ENCODE results near the gene SHLD2. TPM values are rescaled to one million over a fixed set of nuclear protein-coding genes. Genes with fewer than 3 reads are reported as not detected.
"Not testable (repeated sequence)": the region's sequence is repeated elsewhere in the genome, so short reads cannot be mapped to it uniquely, and the experiment has no call there.

Gene SHLD2
- total RNA-seq, 1 donor from 2014 or later = 29.3 TPM

DNA sequence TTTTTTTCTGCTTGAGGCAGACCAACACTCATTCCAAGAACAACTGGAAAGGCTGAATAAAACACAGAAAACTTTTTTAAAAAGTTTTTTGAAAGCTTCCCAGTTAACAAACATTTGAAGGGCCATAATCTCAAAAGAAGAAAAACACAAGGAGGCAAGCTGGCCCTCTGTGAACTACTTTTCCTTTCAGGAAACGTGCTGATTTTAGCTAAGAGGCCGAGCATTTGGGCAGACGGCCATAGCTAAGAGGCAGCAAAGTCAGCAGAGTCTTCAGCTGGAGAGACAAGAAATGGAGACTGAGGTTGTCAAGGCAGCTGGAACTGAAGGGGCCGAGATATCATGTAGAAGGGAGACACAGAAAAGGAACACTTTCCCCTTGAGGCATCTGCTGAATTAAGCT is 111.9 kb downstream of the SHLD2 start:
- DNase-seq (ENCODE audit: extremely low spot score, unreplicated experiment); H3K36me3 Mint-ChIP-seq (ENCODE audit: unreplicated experiment); H3K4me3 Mint-ChIP-seq (ENCODE audit: unreplicated experiment); H3K9me3 Mint-ChIP-seq (ENCODE audit: unreplicated experiment); H3K27me3 Mint-ChIP-seq (ENCODE audit: unreplicated experiment): not testable (repeated sequence)
- peak overlapping the region; percentile 27 for H3K27ac Mint-ChIP-seq (ENCODE audit: unreplicated experiment)
- H3K4me1 Mint-ChIP-seq (ENCODE audit: unreplicated experiment) = peaks cover 14% of the 10 kb centered on the region

DNA sequence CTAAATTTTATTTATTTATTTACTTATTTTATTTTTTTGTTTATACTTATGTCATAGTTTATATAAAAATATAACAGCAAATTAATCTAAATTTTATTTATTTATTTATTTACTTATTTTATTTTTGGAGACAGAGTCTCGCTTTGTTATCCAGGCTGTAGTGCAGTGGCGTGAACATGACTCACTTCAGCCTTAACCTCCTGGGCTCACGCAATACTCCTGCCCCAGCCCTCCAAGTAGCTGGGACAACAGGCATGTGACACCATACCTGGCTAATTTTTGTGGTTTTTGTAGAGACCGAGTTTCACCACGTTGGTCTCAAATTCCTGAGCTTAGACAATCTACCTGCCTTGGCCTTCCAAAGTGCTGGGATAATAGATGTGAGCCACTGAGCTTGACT is 115.3 kb downstream of the SHLD2 start:
- DNase-seq (ENCODE audit: extremely low spot score, unreplicated experiment); H3K36me3 Mint-ChIP-seq (ENCODE audit: unreplicated experiment); H3K9me3 Mint-ChIP-seq (ENCODE audit: unreplicated experiment); H3K27ac Mint-ChIP-seq (ENCODE audit: unreplicated experiment); H3K27me3 Mint-ChIP-seq (ENCODE audit: unreplicated experiment); H3K4me3 Mint-ChIP-seq (ENCODE audit: unreplicated experiment): not testable (repeated sequence)
- peaks cover 12% of the 10 kb centered on the region for H3K4me1 Mint-ChIP-seq (ENCODE audit: unreplicated experiment)

DNA sequence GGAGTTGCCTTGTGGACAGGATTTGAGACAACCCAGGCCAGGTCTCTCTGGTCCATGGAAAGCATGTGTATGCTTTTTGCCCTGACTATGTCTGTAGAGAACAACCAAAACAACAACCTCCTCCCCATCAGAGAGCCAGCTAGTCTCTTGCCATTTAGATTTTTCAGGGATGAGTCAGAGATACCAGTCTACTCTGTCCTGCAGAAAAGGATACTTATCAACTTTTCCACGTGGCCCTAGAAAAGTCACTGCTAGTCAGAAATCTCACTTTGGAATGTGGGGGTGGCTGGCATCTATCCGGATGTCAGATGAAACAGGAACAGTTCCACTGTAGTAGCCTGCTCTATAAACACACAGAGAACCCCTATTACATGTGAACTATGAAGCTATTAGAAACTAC is 116.8 kb downstream of the SHLD2 start:
- not testable (repeated sequence) for H3K27me3 Mint-ChIP-seq (ENCODE audit: unreplicated experiment)

DNA sequence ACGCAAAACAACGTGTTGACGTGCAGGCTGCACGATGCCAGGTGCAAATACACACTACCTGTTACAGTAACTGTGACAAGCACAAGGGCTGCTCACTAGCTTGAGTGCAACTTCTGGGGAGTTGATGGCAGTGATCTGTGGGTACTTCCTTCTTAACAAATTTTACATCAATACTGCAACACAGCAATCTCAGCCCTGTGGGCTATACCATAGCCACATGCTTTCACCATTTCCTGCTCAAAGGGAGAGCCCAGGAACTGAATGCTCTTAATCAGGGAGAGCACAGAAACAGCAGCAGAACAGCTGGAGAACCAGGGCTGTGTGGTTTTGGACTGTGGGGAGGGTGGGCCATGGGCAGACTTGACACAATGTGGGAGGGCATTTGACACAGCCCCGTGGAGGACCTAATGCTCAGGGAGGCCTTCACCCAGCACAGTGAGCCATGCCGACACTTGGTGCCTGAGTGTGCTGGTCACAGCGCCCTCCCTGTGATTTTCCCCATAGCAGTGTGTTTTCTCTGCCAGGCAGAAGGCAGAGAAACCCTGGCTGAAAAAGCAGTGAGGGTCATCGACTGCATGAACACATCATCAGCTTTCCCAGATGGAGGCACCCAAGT is 118.3 kb downstream of the SHLD2 start:
- not testable (repeated sequence) for H3K36me3 Mint-ChIP-seq (ENCODE audit: unreplicated experiment); DNase-seq (ENCODE audit: extremely low spot score, unreplicated experiment); H3K27ac Mint-ChIP-seq (ENCODE audit: unreplicated experiment); H3K27me3 Mint-ChIP-seq (ENCODE audit: unreplicated experiment); H3K4me3 Mint-ChIP-seq (ENCODE audit: unreplicated experiment); H3K4me1 Mint-ChIP-seq (ENCODE audit: unreplicated experiment); H3K9me3 Mint-ChIP-seq (ENCODE audit: unreplicated experiment)

More for the DNA sequence above, 116.8 kb downstream of the SHLD2 start:
- H3K4me3 Mint-ChIP-seq (ENCODE audit: unreplicated experiment); DNase-seq (ENCODE audit: extremely low spot score, unreplicated experiment); H3K36me3 Mint-ChIP-seq (ENCODE audit: unreplicated experiment); H3K27ac Mint-ChIP-seq (ENCODE audit: unreplicated experiment); H3K9me3 Mint-ChIP-seq (ENCODE audit: unreplicated experiment): not testable (repeated sequence)
- H3K4me1 Mint-ChIP-seq (ENCODE audit: unreplicated experiment) = peaks cover 12% of the 10 kb centered on the region

DNA sequence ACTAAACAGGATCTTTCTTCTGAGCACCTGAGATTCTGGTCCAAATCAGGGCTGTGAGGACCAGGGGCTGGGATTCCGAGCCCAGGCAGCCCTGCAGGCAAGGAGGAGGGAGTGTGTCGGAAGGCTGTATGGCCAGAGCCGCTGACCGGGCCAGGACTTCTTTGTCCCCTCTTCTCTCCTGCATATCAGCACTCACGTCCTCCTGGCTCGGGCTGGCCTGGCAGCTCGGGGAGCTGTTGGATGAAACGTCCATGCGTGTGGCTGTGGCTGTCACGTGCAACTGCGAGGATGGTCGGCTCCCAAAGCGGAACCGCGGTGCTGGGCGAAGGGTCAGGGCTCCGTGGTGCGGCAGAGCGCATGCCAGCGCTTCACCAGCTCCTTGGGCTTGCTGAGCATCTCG is 118.8 kb downstream of the SHLD2 start:
- not testable (repeated sequence) for H3K27me3 Mint-ChIP-seq (ENCODE audit: unreplicated experiment); H3K36me3 Mint-ChIP-seq (ENCODE audit: unreplicated experiment); H3K9me3 Mint-ChIP-seq (ENCODE audit: unreplicated experiment); H3K4me3 Mint-ChIP-seq (ENCODE audit: unreplicated experiment); H3K4me1 Mint-ChIP-seq (ENCODE audit: unreplicated experiment); DNase-seq (ENCODE audit: extremely low spot score, unreplicated experiment); H3K27ac Mint-ChIP-seq (ENCODE audit: unreplicated experiment)

DNA sequence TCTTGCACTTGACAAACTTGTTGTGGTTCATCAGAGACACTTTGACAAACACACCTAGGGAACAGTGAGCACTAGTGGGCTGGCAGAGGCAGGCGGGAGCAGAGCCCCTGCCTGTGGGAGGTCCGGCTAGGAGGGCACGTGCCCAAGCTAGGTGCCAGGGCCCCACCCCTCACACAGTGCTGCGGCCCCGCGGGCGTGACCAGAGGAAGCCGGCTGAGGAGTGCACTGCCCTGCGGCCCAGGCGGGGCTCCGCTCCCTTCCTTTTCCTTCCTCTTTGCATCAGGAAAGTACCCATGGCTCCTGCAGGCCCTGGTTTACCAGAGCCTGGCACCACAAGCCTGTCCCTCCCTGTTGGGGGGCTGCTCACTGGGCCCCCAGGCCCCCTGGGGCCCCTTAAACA is 121.1 kb downstream of the SHLD2 start:
- H3K4me1 Mint-ChIP-seq (ENCODE audit: unreplicated experiment); H3K4me3 Mint-ChIP-seq (ENCODE audit: unreplicated experiment); H3K27me3 Mint-ChIP-seq (ENCODE audit: unreplicated experiment); H3K36me3 Mint-ChIP-seq (ENCODE audit: unreplicated experiment); H3K27ac Mint-ChIP-seq (ENCODE audit: unreplicated experiment); DNase-seq (ENCODE audit: extremely low spot score, unreplicated experiment); H3K9me3 Mint-ChIP-seq (ENCODE audit: unreplicated experiment): not testable (repeated sequence)

DNA sequence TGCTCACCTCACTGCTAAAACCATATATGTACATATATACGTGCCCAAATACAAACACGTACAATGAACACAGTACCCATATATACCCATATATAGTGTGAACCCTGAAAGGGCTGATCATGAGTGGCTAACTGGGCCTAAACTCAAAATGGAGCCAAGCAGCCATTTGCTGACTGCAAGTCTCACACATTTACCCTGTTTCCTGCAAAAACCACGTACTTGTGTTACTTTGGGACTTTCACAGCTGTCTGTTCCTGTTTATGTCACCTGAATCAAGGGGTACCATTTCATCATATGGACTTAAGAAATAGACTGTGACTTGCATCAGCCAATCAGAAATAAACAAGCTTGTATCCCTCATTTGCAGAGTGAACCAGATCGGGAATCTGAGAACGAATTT is 124.4 kb downstream of the SHLD2 start:
- H3K27ac Mint-ChIP-seq (ENCODE audit: unreplicated experiment); H3K4me1 Mint-ChIP-seq (ENCODE audit: unreplicated experiment); H3K4me3 Mint-ChIP-seq (ENCODE audit: unreplicated experiment); H3K27me3 Mint-ChIP-seq (ENCODE audit: unreplicated experiment); DNase-seq (ENCODE audit: extremely low spot score, unreplicated experiment); H3K36me3 Mint-ChIP-seq (ENCODE audit: unreplicated experiment); H3K9me3 Mint-ChIP-seq (ENCODE audit: unreplicated experiment): not testable (repeated sequence)

DNA sequence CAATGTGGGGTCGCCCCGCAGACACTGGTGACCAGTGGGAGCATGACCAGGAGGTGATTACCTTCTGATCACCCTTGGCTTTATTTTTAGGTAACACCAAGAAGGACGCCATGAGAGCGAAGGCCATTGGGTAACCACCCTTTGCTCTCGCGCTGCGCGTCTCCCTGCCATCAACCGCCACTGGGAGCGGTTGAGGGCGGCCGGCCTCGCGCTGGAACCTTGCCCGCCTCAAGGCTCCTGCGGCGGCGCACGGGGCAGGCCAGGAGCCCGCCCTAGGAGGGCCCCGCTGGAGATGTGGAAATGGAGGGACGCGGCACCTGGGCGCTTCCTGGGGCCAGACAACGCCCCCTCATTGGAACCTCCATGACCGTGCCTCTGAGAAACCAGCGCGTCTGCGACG is 127.8 kb downstream of the SHLD2 start:
- H3K36me3 Mint-ChIP-seq (ENCODE audit: unreplicated experiment); H3K27me3 Mint-ChIP-seq (ENCODE audit: unreplicated experiment); H3K27ac Mint-ChIP-seq (ENCODE audit: unreplicated experiment); H3K4me3 Mint-ChIP-seq (ENCODE audit: unreplicated experiment); DNase-seq (ENCODE audit: extremely low spot score, unreplicated experiment); H3K9me3 Mint-ChIP-seq (ENCODE audit: unreplicated experiment); H3K4me1 Mint-ChIP-seq (ENCODE audit: unreplicated experiment): not testable (repeated sequence)

DNA sequence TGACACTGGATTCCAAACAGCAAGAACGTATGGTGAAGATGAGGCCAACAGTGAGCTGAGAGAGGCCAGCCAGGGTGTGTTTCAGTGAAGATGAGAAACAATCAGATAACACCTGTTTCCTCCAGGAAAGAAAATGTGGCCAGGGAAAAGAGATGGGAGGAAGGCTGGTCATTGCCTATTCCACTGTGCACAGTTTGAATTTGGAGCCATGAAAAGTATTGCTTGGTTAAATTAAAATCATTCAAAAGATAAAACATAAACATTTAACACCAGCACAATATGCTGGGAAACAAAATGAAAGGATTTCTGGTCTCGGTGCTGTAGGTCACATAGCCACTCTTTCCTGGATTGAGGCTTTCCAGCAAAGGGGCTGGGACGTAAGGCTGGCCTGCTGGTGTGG is 130.1 kb downstream of the SHLD2 start, which contains the start of gene NUTM2A:
Gene NUTM2A, plus strand, starts transcription at position 301 of the 400 bp plus-strand sequence. CDS start 383 bp downstream, outside the sequence.
- H3K27me3 Mint-ChIP-seq (ENCODE audit: unreplicated experiment); H3K36me3 Mint-ChIP-seq (ENCODE audit: unreplicated experiment); H3K4me1 Mint-ChIP-seq (ENCODE audit: unreplicated experiment); H3K27ac Mint-ChIP-seq (ENCODE audit: unreplicated experiment); H3K9me3 Mint-ChIP-seq (ENCODE audit: unreplicated experiment); DNase-seq (ENCODE audit: extremely low spot score, unreplicated experiment); H3K4me3 Mint-ChIP-seq (ENCODE audit: unreplicated experiment): not testable (repeated sequence)

DNA sequence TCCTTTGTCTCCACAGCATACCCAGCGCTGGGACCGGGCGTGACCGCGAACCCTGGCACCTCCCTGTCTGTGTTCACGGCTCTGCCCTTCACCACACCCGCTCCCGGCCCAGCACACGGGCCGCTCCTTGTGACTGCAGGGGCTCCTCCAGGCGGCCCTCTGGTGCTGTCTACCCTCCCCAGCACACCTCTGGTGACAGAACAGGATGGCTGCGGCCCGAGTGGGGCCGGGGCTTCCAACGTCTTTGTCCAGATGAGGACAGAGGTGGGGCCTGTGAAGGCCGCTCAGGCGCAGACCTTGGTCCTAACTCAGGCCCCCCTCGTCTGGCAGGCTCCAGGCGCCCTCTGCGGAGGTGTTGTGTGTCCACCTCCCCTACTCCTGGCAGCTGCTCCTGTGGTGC is 133.2 kb downstream of the SHLD2 start:
- not testable (repeated sequence) for H3K9me3 Mint-ChIP-seq (ENCODE audit: unreplicated experiment); DNase-seq (ENCODE audit: extremely low spot score, unreplicated experiment); H3K36me3 Mint-ChIP-seq (ENCODE audit: unreplicated experiment); H3K27ac Mint-ChIP-seq (ENCODE audit: unreplicated experiment); H3K4me3 Mint-ChIP-seq (ENCODE audit: unreplicated experiment); H3K4me1 Mint-ChIP-seq (ENCODE audit: unreplicated experiment); H3K27me3 Mint-ChIP-seq (ENCODE audit: unreplicated experiment)

DNA sequence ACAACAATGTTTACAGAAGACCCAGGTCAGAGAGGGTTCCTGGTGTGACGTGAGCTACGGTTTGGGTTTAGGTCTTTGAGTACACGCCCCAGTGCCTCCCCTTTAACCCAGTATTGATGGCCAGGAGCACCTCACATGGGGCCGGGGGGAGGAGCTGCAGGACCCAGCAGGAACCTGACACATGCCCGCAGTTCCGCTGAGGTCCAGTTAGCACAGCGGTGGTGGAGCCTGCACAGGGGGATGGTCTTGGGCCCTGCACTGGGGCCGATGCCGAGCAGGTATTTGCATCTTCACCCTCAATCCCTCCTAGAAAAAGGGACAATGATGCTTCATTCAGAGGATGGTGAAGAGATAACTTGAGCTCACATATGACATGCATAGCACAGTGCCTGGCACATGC is 134.2 kb downstream of the SHLD2 start:
- H3K36me3 Mint-ChIP-seq (ENCODE audit: unreplicated experiment); H3K9me3 Mint-ChIP-seq (ENCODE audit: unreplicated experiment); H3K4me3 Mint-ChIP-seq (ENCODE audit: unreplicated experiment); H3K27me3 Mint-ChIP-seq (ENCODE audit: unreplicated experiment); H3K27ac Mint-ChIP-seq (ENCODE audit: unreplicated experiment); H3K4me1 Mint-ChIP-seq (ENCODE audit: unreplicated experiment): not testable (repeated sequence)
- peak; percentile 83 for DNase-seq (ENCODE audit: extremely low spot score, unreplicated experiment)

DNA sequence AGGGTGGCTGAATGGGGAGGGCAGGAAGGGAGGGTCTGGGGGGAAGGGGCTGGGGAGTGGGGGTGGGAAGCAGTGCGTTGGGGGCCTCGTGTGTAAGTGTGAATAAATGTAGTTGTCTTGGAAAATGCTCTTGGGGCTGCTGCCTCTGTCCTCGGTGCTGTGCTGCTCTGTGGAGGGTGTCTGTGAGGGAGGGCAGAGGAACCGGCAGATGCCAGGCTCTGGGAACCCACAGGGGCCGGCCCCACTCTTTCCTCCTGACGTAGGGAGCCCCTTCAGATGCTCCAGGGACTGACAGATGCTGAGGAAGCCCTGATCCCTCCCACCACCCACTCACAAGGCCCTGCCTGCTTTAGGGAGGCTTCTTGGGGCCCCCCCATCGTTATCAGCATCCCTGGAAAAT is 139.8 kb downstream of the SHLD2 start:
- H3K9me3 Mint-ChIP-seq (ENCODE audit: unreplicated experiment); H3K4me3 Mint-ChIP-seq (ENCODE audit: unreplicated experiment); H3K27ac Mint-ChIP-seq (ENCODE audit: unreplicated experiment); H3K4me1 Mint-ChIP-seq (ENCODE audit: unreplicated experiment); H3K27me3 Mint-ChIP-seq (ENCODE audit: unreplicated experiment); H3K36me3 Mint-ChIP-seq (ENCODE audit: unreplicated experiment); DNase-seq (ENCODE audit: extremely low spot score, unreplicated experiment): not testable (repeated sequence)

DNA sequence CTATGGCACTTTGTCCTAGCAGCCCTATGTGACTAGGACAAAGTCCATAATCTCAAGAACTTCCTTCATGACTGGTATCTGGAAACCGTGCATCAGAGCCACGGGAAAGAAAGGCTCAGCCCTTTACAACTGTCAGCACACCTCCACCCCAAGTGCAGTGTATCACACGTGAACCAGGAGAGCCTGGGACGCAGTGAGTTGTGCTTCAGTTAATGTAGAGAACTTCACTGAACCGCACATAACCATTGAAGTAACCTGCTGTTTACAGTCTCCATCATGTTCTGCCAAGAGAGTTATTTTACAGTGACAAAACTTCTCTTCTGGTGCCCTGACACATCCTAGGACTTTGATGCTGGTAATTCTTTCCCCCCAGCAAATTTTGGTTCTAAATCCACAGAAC is 142.2 kb downstream of the SHLD2 start:
- H3K4me1 Mint-ChIP-seq (ENCODE audit: unreplicated experiment); H3K9me3 Mint-ChIP-seq (ENCODE audit: unreplicated experiment); H3K36me3 Mint-ChIP-seq (ENCODE audit: unreplicated experiment); H3K4me3 Mint-ChIP-seq (ENCODE audit: unreplicated experiment); H3K27ac Mint-ChIP-seq (ENCODE audit: unreplicated experiment); DNase-seq (ENCODE audit: extremely low spot score, unreplicated experiment); H3K27me3 Mint-ChIP-seq (ENCODE audit: unreplicated experiment): not testable (repeated sequence)

Measured in osteocyte (in vitro differentiated cells).